IPS-20b (cell line): Measurements from ENCODE around the gene PITPNM2.

ENCODE experiments used
- H3K27ac ChIP-seq: one replicate; pipeline ENCODE4 v1.5.1; 2013; ENCODE audit warnings: low read length
- H3K27me3 ChIP-seq: 2 replicates; pipeline ENCODE4 v1.6.1; 2013; ENCODE audit warnings: mild to moderate bottlenecking, low read length, inconsistent platforms; ENCODE audit not compliant: insufficient read depth
- H3K36me3 ChIP-seq: 2 replicates; pipeline ENCODE4 v1.6.1; 2013; ENCODE audit warnings: low read depth, mild to moderate bottlenecking, inconsistent platforms, low read length, moderate library complexity; ENCODE audit not compliant: insufficient read depth
- H3K4me1 ChIP-seq: 2 replicates; pipeline ENCODE4 v1.6.1; 2013; ENCODE audit warnings: mild to moderate bottlenecking, control low read depth, inconsistent platforms, low read length, moderate library complexity; ENCODE audit not compliant: insufficient read depth
- H3K4me3 ChIP-seq: 2 replicates; pipeline ENCODE4 v1.5.1; 2013; ENCODE audit warnings: mild to moderate bottlenecking, low read length, inconsistent platforms
- H3K9ac ChIP-seq: 2 replicates; pipeline ENCODE4 v1.6.1; 2013; ENCODE audit warnings: low read depth, mild to moderate bottlenecking, inconsistent platforms, low read length, moderate library complexity
- H3K9me3 ChIP-seq: 2 replicates; pipeline ENCODE4 v1.6.1; 2013; ENCODE audit warnings: mild to moderate bottlenecking, low read depth, low read length, inconsistent platforms; ENCODE audit not compliant: insufficient read depth

PITPNM2 gene

GRCh38 chr12:123142921-123143735 is 7.8 kb downstream of the PITPNM2 start:
- Histone ChIP-seq H3K27me3 (peaks cover 8% of the 10 kb centered on the region), H3K4me3 (no peak overlapping the region), H3K36me3 (no peaks in the 10 kb centered on the region), H3K27ac (no peak overlapping the region), H3K9me3 (no peaks in the 10 kb centered on the region), H3K9ac (no peak overlapping the region; the same call in 1 of the 2 replicates), H3K4me1 (peaks cover 20% of the 10 kb centered on the region)

DNA sequence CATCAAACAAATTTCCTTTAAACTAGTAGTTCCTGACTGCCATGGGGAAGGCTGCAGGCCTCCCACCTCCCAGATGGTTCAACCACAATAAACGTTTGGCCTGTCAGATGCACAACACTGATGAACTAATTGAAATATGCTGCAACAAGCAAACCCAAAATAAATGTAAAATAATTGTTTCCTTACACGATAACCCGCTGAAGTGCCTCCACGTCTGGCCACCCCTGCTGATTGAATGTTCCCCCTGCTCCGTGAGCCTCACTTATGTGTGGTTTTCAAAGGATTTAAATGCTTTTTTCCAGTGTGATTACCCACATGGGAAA is 8.4 kb downstream of the PITPNM2 start:
- 0 out of 2 replicates have a peak, but pooled peaks cover 1% of the 10 kb centered on the region for H3K27me3 ChIP-seq
- no peaks in the 10 kb centered on the region for H3K36me3 ChIP-seq
- H3K4me3 ChIP-seq, result no peak overlapping the region
- H3K9ac ChIP-seq, result no peak overlapping the region; the same call in 1 of the 2 replicates
- peaks cover 20% of the 10 kb centered on the region for H3K4me1 ChIP-seq
- H3K27ac ChIP-seq, result no peak overlapping the region
- no peaks in the 10 kb centered on the region for H3K9me3 ChIP-seq

GRCh38 chr12:123141615-123142517 is 9.0 kb downstream of the PITPNM2 start:
- no peak overlapping the region for H3K4me3 ChIP-seq
- H3K36me3 ChIP-seq, result no peaks in the 10 kb centered on the region
- no peaks in the 10 kb centered on the region for H3K27me3 ChIP-seq
- H3K9me3 ChIP-seq, result no peaks in the 10 kb centered on the region
- H3K9ac ChIP-seq, result no peak overlapping the region
- peaks cover 20% of the 10 kb centered on the region for H3K4me1 ChIP-seq
- no peak overlapping the region for H3K27ac ChIP-seq

GRCh38 chr12:123140676-123141614 is 9.9 kb downstream of the PITPNM2 start:
- peaks cover 20% of the 10 kb centered on the region for H3K4me1 ChIP-seq
- H3K4me3 ChIP-seq, result no peak overlapping the region
- no peaks in the 10 kb centered on the region for H3K36me3 ChIP-seq
- no peaks in the 10 kb centered on the region for H3K9me3 ChIP-seq
- H3K27me3 ChIP-seq, result no peaks in the 10 kb centered on the region
- no peak overlapping the region for H3K27ac ChIP-seq
- no peak overlapping the region for H3K9ac ChIP-seq

- no peak overlapping the region for H3K9ac ChIP-seq
- no peaks in the 10 kb centered on the region for H3K9me3 ChIP-seq
- H3K4me3 ChIP-seq, result no peak overlapping the region
- no peaks in the 10 kb centered on the region for H3K27me3 ChIP-seq
- H3K4me1 ChIP-seq, result peaks cover 20% of the 10 kb centered on the region
- no peak overlapping the region for H3K27ac ChIP-seq
- H3K36me3 ChIP-seq, result no peaks in the 10 kb centered on the region
Observed at GRCh38 chr12:123139926-123140675, 10.8 kb downstream of the PITPNM2 start.

GRCh38 chr12:123135688-123136087 is 15.2 kb downstream of the PITPNM2 start:
- H3K27ac ChIP-seq, result no peak overlapping the region
- no peak overlapping the region for H3K9ac ChIP-seq
- no peaks in the 10 kb centered on the region for H3K36me3 ChIP-seq
- H3K4me3 ChIP-seq, result no peak overlapping the region
- H3K9me3 ChIP-seq, result no peaks in the 10 kb centered on the region
- H3K27me3 ChIP-seq, result no peaks in the 10 kb centered on the region
- peaks cover 12% of the 10 kb centered on the region for H3K4me1 ChIP-seq

DNA sequence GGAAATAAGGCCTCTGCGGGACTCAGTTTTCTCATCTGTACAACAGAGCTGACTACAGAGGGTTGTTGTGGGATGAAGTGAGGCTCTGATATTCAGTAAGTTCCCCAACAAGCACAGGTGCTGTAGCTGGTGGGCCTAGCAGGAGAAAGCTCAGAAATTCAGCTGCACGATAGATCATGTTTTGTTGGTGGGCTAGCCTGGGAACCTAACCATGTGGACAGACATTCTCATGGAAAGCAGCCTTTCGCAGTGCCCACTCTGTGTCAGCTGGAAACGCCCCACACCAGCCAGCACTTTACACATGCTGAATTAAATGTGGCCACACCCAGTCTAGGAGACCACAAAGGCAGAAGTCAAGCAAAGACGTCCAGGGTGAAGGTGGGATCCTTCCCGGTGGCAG is 16.1 kb downstream of the PITPNM2 start:
- Histone ChIP-seq H3K9me3 (no peaks in the 10 kb centered on the region), H3K36me3 (no peaks in the 10 kb centered on the region), H3K27me3 (no peaks in the 10 kb centered on the region), H3K4me3 (no peak overlapping the region), H3K4me1 (peaks cover 4% of the 10 kb centered on the region; the same call in 1 of the 2 replicates), H3K27ac (no peak overlapping the region), H3K9ac (no peak overlapping the region)

DNA sequence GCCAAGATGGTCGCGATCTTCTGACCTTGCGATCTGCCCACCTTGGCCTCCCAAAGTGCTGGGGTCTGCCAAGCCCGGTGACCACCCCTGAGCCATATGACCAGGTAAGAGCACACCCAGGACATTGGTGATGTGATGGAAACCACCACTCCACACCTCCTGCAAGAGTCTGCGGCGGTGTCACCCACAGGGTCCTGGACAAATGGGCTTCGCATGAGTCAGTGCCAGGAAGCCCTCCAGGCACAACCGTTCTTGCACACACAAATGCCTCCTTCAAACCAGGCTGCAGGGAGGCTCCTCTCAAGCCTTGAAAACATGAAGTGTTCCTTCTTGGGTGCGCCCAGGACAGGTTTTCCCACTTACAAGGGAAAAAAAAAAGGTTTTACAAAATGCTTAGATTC is 16.6 kb downstream of the PITPNM2 start:
- Histone ChIP-seq H3K9ac (no peak overlapping the region), H3K4me3 (no peak overlapping the region), H3K27me3 (no peaks in the 10 kb centered on the region), H3K27ac (no peak overlapping the region), H3K9me3 (no peaks in the 10 kb centered on the region), H3K4me1 (no peaks in the 10 kb centered on the region), H3K36me3 (no peaks in the 10 kb centered on the region)

- no peaks in the 10 kb centered on the region for H3K4me1 ChIP-seq
- H3K36me3 ChIP-seq, result no peaks in the 10 kb centered on the region
- H3K27me3 ChIP-seq, result no peaks in the 10 kb centered on the region
- no peaks in the 10 kb centered on the region for H3K9me3 ChIP-seq
- H3K9ac ChIP-seq, result no peak overlapping the region
- no peak overlapping the region for H3K4me3 ChIP-seq
- H3K27ac ChIP-seq, result no peak overlapping the region
Observed at GRCh38 chr12:123133701-123134100, 17.2 kb downstream of the PITPNM2 start.

DNA sequence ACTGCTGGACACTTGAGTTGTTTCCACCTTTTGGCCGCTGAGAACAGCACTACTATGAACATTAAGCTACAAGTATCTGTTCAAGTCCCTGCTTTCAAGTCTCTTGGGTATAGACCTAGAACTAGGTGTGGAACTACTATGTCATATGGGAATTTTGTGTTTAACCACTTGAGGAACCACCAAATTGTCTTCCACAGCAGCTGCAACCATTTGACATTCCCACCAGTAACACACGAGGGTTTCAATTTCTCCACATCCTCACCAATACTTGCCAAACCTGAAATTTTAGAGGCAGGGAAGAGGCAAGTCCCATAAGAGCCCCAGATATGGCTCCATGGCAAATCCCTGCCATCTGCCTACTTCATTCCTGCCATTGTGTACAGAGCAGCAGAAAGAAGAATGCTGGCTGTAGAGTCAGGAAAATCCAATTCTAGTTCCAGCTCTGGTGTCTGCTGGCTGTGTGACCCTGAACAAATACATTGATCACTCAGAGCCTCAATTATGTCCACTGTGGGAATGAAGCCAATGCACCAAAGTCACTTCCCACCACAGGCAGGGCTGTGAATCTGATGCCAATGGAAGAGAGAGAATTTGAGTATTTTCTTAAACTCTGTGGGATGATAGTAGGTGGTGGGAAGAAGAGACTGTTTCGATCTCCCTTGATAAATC is 17.8 kb downstream of the PITPNM2 start:
- no peaks in the 10 kb centered on the region for H3K4me1 ChIP-seq
- no peak overlapping the region for H3K9ac ChIP-seq
- H3K27ac ChIP-seq, result no peak overlapping the region
- no peaks in the 10 kb centered on the region for H3K9me3 ChIP-seq
- no peaks in the 10 kb centered on the region for H3K36me3 ChIP-seq
- no peak overlapping the region for H3K4me3 ChIP-seq
- no peaks in the 10 kb centered on the region for H3K27me3 ChIP-seq
